Mammary epithelial cell (primary cell): Measurements from ENCODE around the gene TXNDC16.

ENCODE experiments used
- CTCF ChIP-seq, 2 donors: IDR thresholded peaks in 1 of 2; conservative IDR thresholded peaks in 1 of 2; 2 replicates each; pipeline ENCODE4 v1.5.1; 2011 to 2012; ENCODE audit warnings: inconsistent platforms in 2 of 2, low read length in 2 of 2, mild to moderate bottlenecking in 2 of 2, control low read depth in 1 of 2, low read depth in 1 of 2; ENCODE audit not compliant: insufficient read depth in 1 of 2; ENCODE audit errors: extremely low read depth in 1 of 2
- EZH2 ChIP-seq: IDR thresholded peaks from 2 replicates; pipeline ENCODE4 v1.6.1; 2012; ENCODE audit warnings: low read length, inconsistent platforms, borderline replicate concordance

GRCh38 chr14:52551696-52552062 is 626 bp downstream of the TXNDC16 start:
- TF ChIP-seq CTCF (conservative IDR thresholded peaks at IDR 0.05 in 1 of 2, IDR thresholded peaks at IDR 0.05 in 1 of 2; ENCODE audit: extremely low read depth in 1 of 2, insufficient read depth in 1 of 2, low read depth in 1 of 2, low read length in 2 of 2) (peak; percentile 26 to 43), EZH2 (no peak)
